Calu3 (cell line): ENCODE results near the gene PTPRR. TPM values are rescaled to one million over a fixed set of nuclear protein-coding genes. Genes with fewer than 3 reads are reported as not detected.

Experiments
- BruUV-seq: library from RNA; stranded (reverse); fragments of 400-500 nt; replicated peaks from 2 replicates; lab custom pipeline; 2021; lab: Mats Ljungman, UMichigan
- CTCF ChIA-PET: fragments of 300-600 bp; sonication (Branson Sonifier 250); formaldehyde crosslinking; loops from one replicate; lab custom pipeline; 2022; ENCODE audit warnings: antibody characterized with exemption; lab: Charles Lee
- DNase-seq: peaks from one replicate; pipeline ENCODE4 v3.0.0; 2022
- H3K27ac Mint-ChIP-seq: one replicate; pipeline ENCODE4 v1.8.0; 2022; ENCODE audit warnings: mixed read lengths; ENCODE audit not compliant: unreplicated experiment
- H3K27me3 Mint-ChIP-seq: one replicate; pipeline ENCODE4 v1.8.0; 2022; ENCODE audit warnings: mixed read lengths; ENCODE audit not compliant: unreplicated experiment
- H3K36me3 Mint-ChIP-seq: one replicate; pipeline ENCODE4 v1.8.0; 2022; ENCODE audit warnings: mild to moderate bottlenecking, moderate library complexity, mixed read lengths; ENCODE audit not compliant: insufficient read depth, unreplicated experiment
- H3K4me1 Mint-ChIP-seq: one replicate; pipeline ENCODE4 v1.8.0; 2022; ENCODE audit warnings: mild to moderate bottlenecking, low read depth, mixed read lengths; ENCODE audit not compliant: unreplicated experiment
- H3K4me3 Mint-ChIP-seq: one replicate; pipeline ENCODE4 v1.8.0; 2022; ENCODE audit warnings: mild to moderate bottlenecking, low read depth, moderate library complexity, mixed read lengths; ENCODE audit not compliant: unreplicated experiment
- H3K9me3 Mint-ChIP-seq: one replicate; pipeline ENCODE4 v1.8.0; 2022; ENCODE audit warnings: low read depth, mixed read lengths; ENCODE audit not compliant: unreplicated experiment
- intact Hi-C: fragments of 100-400 bp; cut with micrococcal nuclease; formaldehyde crosslinking; loops from one replicate; pipeline ENCODE4 v1.10.0; 2022; ENCODE audit not compliant: unreplicated experiment
- total RNA-seq: library from RNA; stranded (reverse); gene quantifications from 2 replicates; pipeline ENCODE4 v1.2.3, GENCODE V29; 2022
- TF ChIP-seq, protein P1 (sequence below): fragments of 200-600 bp; IDR thresholded peaks from one replicate; pipeline ENCODE4 v1.8.0; 2022; ENCODE audit warnings: antibody characterized with exemption; ENCODE audit not compliant: unreplicated experiment

Gene PTPRR
- total RNA-seq, 1 experiment from 2014 or later: 39.1 TPM

DNA sequence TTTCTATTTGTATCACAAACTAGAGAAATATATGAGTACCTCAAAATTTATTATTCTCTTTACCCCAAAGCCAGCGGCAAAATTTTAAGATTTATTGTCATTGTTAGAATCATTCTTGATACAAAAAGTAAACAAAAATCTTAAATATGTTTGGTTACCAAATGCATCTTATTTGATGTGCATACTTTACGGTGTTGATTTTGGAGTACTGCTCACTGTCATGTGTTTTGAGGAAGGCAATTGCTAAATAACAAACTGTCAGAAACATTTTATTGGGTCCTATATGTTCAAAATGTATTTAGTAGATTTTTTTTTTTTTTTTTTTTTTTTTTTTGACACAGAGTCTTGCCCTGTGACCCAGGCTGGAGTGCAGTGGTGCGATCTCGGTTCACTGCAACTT lies 124.9 kb downstream of the PTPRR start:
- no TSS peak for BruUV-seq
- DNase-seq: no peak
- Mint-ChIP-seq H3K9me3 (no peaks in the 10 kb centered on the region), H3K36me3 (no peaks in the 10 kb centered on the region), H3K27me3 (no peaks in the 10 kb centered on the region), H3K4me3 (no peak overlapping the region), H3K27ac (no peak overlapping the region), H3K4me1 (peaks cover 18% of the 10 kb centered on the region)
- intact Hi-C loops: no loop called here
- CTCF ChIA-PET: no interaction called here
- TF ChIP-seq, protein P1, sequence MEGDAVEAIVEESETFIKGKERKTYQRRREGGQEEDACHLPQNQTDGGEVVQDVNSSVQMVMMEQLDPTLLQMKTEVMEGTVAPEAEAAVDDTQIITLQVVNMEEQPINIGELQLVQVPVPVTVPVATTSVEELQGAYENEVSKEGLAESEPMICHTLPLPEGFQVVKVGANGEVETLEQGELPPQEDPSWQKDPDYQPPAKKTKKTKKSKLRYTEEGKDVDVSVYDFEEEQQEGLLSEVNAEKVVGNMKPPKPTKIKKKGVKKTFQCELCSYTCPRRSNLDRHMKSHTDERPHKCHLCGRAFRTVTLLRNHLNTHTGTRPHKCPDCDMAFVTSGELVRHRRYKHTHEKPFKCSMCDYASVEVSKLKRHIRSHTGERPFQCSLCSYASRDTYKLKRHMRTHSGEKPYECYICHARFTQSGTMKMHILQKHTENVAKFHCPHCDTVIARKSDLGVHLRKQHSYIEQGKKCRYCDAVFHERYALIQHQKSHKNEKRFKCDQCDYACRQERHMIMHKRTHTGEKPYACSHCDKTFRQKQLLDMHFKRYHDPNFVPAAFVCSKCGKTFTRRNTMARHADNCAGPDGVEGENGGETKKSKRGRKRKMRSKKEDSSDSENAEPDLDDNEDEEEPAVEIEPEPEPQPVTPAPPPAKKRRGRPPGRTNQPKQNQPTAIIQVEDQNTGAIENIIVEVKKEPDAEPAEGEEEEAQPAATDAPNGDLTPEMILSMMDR: no peak

DNA sequence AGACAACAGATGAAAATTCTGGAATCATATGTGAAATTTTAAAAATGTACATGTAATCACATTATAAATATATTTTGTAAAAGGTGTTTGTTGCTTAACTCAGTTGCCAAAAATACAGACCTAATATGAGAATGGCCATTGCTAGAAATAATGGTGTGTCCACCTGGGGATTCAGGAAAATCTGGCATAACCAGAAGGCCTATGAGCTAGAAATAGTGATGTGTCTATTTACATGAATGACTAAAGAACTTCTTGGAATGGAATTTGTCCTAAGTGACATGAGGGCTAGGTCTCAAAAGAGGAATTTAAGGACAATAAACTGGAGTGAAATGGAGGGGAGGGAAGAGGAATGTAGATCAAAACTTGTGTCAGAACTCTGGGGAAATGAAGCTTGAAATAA lies 126.4 kb downstream of the PTPRR start:
- intact Hi-C loops: no loop called here
- BruUV-seq: no TSS peak
- TF ChIP-seq, protein P1: no peak
- H3K36me3 Mint-ChIP-seq: no peaks in the 10 kb centered on the region
- H3K27ac Mint-ChIP-seq: no peak overlapping the region
- no peak for DNase-seq
- CTCF ChIA-PET: no interaction called here
- no peak overlapping the region for H3K4me3 Mint-ChIP-seq
- H3K27me3 Mint-ChIP-seq: no peaks in the 10 kb centered on the region
- H3K9me3 Mint-ChIP-seq: no peaks in the 10 kb centered on the region
- peaks cover 18% of the 10 kb centered on the region for H3K4me1 Mint-ChIP-seq

DNA sequence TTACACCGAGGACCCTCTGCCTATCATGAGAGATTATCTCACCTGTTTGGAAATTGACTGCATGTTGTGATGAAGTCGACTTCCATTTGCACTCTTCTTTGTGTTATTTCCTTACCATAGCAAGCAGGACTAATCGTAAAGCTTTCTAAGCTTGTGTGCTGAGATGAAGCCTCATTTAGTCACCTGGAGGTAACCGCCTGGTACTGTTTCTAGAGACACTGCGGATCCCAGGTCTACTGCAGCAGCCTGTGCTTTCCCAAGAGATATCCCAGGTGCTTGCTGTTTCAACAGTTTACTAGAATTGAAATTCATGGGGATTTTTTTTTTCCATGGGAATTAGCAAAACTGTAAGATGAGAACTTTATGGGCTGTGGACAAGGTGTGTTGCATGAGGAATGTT lies 131.8 kb downstream of the PTPRR start:
- Mint-ChIP-seq H3K4me3 (no peak overlapping the region), H3K36me3 (no peaks in the 10 kb centered on the region), H3K27me3 (no peaks in the 10 kb centered on the region), H3K9me3 (no peaks in the 10 kb centered on the region), H3K4me1 (no peaks in the 10 kb centered on the region), H3K27ac (no peak overlapping the region)
- CTCF ChIA-PET: interaction anchor here (0.7 kb wide), 1 partner anchor 296 kb away, joined by 3 read pairs; no protein-coding TSS in a partner anchor
- TF ChIP-seq, protein P1: no peak
- DNase-seq: no peak
- intact Hi-C loops: no loop called here
- no TSS peak for BruUV-seq

DNA sequence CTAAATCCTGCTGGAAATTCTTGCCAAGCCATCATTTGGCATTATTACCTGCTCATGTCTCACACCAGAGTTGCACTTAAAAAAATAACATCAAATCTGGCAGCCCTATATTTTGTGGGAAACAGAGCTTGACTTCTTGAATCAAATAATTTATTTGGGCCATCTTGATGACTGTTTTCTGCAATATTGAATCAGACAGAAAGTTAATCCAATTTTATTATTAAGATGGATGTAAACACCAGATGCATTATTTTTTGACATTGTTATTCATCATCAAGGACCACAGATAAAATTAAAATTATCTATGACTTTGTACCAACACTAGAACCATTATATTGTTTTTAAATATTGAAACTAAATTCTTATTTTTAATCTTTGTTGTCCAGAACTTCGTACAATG lies 132.9 kb downstream of the PTPRR start:
- Mint-ChIP-seq H3K9me3 (no peaks in the 10 kb centered on the region), H3K27me3 (no peaks in the 10 kb centered on the region), H3K36me3 (no peaks in the 10 kb centered on the region), H3K4me1 (no peaks in the 10 kb centered on the region), H3K27ac (no peak overlapping the region), H3K4me3 (no peak overlapping the region)
- intact Hi-C loops: no loop called here
- CTCF ChIA-PET: no interaction called here
- no TSS peak for BruUV-seq
- DNase-seq: no peak
- TF ChIP-seq, protein P1: no peak
